Non-pigmented ciliary epithelial cell (primary cell): ENCODE measurements around the gene CTR9.

Experiments used
- DNase-seq: peaks from one replicate; pipeline ENCODE4 v3.0.0-alpha.2; 2010; ENCODE audit warnings: low read depth

Gene CTR9

DNA sequence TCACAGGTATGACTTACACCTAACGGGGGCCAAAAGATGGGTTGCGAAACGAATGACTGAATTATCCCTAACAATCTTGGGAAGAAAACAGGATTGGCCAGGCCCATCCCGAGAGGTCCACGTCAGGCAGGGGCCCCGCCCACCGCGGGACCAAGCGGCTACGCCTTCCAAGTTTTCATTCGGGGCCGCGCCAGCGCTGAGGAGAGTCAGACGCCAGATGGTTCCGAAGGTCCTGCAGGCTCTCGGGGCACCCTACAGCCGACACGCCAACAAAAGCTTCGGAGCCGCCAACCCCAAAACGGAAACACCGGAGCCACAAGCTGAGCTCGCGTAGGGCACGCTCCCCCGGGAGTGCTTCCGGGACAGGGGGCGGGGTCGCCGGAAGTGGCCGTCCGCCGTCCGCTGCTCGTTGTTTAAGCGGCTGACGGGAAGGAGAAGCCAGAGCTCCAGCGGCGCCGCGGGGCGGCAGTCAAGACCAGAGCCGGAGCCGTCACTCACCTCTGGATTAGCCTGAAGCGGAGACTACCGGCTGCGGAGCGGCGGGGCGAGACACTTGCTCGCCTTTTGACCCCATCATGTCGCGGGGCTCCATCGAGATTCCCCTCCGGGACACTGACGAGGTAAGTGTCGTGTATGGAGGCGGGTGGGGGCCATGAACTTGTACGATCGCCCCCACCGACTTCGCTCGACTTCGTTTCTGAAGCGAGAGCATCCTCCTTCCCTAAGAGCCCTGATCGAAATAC is at the start of gene CTR9:
Gene CTR9 (plus strand): TSS at position 409 of the 743 bp plus-strand sequence. CDS start 167 bp downstream, at position 576.
- DNase-seq, result no peak

DNA sequence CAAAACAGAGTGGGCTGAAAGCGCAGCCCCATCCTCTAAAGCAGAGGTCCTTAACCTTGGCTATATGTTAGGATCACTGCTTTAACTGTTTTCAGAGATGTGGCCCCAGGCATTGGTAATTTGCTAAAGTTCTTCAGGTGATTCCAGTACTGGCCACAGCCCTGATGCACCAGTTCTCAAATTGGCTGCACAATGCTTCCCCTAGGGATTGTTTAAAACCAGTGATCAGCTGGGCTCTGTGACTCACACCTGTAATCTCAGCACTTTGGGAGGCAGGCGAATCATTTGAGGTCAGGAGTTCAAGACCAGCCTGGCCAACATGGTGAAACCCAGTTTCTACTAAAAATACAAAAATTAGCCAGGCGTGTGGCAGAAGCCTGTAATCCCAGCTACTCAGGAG is 49.1 kb upstream of the CTR9 start:
- DNase-seq, result no peak

DNA sequence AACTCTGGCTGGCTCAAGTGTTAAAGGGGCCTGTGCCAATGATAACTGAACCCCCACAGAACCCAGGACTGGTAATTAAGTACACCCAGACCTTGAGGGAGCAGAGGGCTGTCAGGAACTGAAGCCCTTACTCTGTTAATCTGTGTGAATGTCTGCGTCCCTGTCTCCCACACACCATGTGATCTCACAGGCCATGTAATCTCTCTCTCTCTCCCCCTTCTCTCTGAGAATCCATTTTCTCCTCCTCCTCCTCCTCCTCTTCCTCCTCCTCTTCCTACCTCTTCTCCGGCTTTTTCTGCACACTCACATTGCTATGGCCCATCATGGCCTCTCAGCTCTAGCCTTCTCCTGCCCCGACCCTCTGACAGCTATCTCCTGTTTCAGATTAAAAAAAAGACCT is 42.9 kb upstream of the CTR9 start:
- DNase-seq, result no peak

DNA sequence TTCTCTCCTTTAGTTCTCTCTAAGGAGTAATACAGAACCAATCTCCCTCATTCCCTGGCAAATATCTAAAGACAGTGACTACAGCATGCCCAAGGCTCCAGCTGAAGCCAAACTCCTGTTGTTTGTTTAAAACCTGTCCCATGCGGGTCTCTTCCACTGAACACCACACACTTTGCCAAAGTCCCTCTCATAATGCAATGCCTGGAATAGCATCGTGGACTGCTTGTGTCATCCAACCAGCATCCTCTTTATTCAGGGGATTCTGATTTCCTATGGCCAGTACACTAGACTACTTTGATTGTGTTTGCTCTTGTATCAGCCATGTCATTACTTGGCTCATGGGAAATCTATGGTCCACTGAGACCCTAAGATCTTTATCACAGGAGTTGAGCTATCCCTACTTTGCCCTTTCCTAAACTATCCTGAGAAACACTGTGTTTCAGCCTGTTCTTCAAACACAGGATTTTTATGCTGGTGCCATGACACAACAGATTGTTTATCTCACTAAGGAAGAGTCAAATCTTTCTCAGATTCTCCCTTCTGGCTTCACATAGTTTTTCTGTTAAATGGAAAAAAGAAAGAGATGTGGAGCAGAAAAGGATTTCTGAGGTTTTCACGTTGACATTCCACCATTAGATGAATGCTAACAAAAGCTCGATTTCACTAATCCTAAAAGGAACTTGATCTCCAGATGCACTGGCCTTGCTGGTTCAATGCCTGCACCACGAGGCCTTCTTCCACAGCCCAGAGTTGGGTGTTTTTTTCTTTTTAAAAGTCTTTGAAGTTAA is 41.6 kb upstream of the CTR9 start:
- DNase-seq, result no peak

DNA sequence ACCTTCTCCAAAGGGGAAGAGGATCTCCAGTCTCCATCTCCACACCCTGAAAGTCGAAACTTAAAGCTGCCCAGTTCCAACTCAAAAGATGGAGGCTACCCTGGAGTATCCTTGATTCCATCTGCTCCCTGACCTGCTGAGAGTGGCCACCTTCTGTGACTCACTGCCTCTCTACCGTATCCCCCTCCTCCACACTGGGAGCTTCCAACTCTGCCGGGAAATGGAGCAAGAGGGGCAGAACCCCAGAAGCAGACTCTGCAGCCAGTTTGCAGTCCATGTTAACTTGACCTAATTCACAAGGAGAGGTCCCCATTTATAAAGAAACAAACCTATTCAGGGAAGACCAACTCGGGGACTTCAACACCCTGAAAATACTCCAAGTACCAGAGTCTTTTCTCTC is 35.5 kb upstream of the CTR9 start:
- DNase-seq, result no peak

DNA sequence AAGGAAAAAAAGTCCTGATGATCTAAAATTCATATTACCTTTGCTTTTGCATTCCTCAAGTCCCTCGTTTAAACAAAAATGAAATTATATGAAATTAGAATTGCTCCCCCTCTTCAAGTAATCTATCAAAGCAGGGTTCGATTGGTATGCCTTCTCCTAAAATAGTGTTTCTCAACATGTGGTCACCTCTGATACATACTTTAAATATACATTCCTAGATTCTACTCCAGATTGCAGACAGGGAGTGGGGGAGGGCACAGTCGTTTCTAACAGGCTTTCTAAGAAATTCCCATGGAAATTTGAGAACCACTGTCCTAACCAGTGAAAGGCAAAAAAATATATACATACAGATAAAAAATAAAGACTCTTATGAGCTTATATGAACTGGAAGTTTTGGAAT is 34.9 kb upstream of the CTR9 start:
- DNase-seq, result no peak

DNA sequence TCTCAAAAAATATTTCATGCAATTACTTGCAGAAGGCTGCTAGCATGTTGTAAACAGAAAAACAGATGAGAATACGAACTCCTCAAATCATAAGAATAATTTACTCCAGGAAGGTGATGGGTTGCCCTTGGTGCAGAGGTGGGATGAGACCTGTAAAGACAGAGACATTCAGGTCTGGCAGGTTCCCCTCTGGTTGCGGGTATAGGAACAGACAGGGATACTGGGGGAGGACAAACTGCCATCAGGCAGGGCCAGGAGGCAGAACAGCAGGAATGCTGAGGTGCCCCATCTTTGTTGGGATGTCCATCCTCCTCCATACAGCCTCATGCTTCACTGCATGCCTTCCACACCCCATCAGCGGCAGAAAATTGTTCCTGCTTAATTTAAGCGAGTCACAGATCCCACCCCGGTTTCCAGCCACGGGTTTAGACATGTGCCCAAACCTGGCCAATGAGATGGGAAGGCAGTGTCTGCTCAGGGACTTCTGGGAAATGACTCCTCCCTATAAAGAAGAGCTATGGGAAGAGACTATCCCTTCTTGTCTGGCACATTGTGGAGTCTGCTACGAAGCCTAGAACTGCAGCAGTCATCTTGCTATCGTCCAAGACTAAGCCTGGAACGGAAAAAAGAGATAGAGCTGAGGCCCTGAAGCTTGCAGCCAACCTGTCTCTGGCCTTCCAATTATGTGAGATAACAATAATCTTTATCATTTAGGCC is 34.3 kb upstream of the CTR9 start:
- no peak for DNase-seq

DNA sequence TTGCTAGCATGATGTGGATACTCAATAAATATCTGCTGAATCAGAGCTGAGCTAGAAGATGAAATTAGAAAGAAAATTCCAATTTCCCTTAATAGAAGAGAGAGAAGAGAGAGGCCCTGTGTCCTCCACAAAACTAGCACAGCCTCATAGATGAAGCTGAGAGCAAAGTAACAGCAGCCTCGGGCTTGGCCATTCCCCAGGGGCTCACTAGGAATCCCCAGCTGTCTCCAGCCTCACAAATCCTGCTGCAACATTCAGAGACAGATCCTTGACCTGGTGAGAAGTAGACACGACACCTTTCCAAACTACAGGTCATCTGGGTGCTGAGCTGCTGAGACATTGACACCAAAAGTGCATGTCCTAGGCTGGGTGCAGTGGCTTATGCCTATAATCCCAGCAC is 31.4 kb upstream of the CTR9 start:
- DNase-seq, result no peak

DNA sequence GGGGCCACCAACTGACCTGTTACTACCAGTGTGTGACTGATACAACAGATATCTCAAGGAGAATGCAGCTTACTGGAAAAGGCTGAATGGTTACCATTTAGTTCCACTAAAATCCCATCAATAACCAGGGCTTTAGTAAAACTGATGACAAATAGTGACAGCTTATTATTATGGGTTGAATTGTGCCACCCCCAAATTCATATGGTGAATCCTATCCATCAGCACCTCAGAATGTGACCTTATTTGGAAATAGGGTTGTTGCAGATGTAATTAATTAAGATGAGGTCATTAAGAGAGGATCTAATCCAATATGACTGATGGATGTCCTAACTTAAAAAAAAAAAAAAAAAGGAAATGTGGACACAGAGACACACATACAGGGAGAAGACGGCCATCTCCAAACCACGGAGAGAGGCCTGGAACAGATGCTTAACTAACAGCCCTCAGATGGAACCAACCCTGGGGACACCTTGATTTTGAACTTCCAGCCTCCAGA is 30.1 kb upstream of the CTR9 start:
- no peak for DNase-seq

DNA sequence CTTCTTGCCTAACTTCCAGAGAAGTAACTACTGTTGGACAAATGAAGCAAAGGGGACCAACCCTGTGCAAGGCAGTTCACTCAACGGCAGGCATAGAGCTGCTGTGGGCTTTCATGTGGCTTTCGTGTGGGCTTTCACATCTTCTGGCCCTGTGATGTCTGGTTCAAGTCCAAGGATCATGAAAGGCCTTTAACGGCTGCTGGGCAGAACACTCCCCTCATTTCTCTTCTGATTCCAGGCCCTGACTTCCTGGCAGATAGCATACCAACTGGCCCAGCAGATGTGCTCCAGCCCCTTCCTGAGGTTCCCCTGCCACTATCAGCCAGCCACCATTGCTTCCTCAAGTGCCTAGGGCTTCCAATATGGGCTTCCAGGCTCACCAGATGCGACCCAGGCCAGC is 28.7 kb upstream of the CTR9 start:
- no peak for DNase-seq

DNA sequence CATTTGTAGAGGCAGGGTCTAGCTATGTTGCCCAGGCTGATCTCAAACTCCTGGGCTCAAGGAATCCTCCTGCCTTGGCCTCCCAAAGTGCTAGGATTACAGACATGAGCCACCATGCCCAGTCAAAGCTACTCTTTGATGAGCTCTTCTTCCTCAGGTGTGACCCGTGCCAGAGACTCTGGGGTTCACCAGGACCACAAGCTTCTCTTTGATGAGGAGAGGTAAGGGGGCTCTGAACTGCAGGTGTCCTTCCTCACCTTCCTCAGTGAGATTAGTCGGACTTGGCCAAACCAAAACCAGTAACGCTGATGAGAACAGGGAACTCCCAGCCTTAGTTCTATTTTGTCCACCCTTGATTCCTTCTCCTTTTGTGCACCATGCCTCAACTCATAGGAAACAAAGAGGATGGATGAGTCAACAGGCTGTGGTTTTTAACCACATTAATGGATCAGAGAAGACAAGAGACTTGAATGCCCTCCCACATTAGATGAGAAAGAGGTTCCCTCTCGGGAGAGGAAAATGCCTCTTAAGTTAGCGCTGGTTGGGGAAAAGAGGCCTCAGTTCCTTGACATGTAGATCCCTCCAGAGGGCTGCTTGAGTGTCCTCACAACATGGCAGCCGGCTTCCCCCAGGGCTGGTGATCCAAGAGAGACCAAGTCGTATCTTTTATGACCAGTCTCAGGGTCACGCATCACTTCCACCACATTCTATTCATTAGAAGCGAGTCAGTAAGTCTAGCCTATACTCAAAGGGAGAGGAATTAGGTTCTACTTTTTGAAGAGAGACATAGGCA is 25.7 kb upstream of the CTR9 start:
- DNase-seq, result peak; percentile 89

DNA sequence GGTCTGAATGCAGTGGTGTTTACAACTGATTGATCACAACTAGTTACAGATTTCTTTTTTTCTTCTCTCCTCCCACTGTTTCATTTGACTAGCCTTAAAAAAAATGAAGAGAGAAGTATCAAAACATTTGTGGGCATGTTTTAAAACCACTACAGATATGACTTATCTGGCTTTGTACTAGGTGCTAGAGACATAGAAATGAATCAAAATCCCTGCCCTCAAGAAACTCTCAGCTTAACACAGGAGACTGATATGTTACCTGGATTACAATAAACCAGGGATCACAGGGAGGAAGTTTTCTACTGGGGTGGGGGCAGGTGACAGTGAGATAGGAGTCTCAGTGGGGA is 25.2 kb upstream of the CTR9 start:
- DNase-seq, result no peak

DNA sequence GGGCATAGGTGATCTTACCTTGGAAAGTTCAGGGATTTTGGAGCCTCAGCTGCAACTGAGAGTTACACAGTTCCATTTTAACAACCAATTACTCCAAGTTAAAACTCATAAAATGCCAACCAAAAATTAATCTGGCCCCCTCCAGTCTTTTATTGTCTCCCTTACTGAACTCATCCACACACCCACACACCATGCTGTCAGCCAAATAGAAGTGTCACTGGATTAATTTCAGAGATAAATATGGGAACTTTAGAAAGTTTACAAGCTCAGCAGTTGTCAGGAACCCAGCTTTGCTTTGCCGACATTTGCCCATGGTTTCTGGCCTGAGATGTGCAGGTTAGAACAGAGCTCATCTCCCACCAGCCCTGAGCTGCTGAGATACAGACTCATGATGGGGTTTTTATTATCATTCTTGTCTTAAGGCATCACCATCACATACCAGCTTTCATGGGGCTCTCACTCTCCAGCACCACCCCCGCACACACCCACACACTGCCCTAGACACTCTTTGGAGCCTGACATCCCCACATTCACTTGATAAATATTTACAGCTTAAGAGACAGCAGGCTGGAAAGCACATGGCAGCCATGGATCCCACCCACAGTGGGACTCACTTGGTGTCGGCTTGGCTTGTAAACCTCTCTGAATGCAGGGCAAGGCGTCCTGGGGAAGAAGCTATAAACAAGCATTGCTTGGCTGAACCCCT is 23.7 kb upstream of the CTR9 start:
- no peak for DNase-seq

DNA sequence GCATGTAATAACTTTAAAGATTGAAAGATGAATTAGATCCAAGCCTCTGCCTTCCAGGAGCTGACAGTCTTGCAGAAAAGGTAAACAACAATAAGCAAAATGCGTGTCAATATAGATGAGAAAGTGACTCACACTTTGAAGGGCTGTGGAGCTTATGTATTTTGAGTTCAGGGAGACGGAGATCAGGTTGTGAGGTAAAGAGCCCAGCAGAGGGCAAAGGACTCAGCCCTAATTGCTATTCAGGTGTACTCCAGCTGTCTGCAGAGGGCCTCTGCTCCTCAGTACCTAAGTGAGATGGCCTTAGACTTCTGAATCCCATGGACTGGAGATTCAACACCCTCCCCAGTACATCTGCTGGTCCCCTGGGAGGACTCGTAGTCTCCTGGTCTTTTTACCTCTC is 22.9 kb upstream of the CTR9 start:
- DNase-seq, result no peak

DNA sequence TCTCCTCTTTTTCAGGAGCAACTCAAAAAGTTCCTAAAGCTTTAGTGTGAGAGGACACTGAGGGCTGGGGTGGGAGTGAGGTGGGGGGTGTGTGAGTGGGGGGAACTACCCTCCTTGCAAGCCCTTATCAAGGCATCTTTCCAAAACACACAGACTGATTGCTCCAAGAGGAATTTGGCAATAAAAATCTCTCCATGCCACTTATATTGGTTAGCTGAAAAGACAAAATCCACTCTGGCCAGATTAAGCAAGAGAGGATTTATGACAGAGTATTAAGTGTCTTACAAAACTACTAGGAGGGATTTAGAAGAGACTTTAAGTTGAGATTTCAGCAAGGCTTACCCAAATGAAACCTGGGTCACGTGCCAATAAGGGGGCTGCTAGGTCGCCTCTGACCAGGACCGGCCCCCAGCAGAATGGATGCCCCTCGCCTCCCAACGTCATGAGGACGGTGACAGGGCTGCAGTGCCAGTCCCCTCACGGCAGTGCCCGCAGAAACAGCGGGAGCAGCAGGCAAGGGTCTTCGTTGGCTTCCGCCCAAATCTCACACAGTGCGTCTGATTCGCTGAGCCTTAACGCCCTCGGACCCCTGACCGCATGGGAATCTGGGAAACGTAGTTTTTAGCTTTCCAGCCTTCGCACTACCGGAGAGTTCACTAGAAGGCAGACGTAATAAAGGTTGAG is 22.1 kb upstream of the CTR9 start:
- no peak for DNase-seq

DNA sequence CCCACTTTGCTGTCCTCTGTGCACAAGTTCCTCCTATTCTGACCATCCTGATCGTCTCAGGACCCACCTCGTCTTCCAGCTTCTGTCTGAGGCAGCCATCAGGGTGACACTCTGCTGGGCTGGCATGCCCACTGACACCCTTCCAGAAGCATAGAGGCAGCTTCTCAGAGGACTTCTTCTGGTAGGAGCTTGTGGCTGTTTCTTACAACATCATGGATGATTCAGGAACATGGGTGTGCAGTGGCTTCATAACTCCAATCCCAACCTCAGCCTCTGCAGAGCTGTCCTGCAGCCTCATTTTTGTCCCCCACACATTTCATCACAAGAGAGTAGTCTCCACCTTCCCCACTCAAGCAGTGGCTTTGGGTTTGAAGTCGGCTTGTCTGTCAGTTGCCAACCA is 20.9 kb upstream of the CTR9 start:
- DNase-seq, result no peak

DNA sequence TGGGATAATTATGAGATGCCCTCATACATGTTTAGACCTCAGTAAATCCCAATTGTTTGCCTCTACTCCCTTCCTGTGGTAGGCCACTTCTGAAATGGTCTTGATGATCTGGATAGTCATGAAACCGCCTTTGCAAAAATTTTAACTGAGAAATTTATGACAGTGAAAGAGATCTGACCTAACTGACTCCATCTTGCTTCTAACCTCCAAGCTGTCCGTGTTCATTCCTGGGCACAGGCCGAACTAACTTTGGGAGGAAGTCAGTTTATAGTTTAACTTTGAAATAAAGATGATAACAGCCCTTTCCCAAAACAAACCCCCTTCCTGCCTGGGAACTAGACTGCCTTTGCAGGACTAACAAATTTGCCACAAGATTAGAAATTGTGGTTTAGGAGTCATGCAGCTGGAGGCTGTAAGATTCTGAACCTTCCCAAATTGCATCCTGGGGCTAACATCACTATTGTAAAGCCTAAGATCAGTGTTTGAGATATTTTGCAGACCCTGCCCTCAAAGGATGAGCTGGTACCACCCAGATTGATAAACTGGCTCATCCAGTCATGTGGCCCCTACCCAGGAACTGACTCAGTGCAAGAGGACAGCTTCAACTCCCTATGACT is 19.9 kb upstream of the CTR9 start:
- no peak for DNase-seq

DNA sequence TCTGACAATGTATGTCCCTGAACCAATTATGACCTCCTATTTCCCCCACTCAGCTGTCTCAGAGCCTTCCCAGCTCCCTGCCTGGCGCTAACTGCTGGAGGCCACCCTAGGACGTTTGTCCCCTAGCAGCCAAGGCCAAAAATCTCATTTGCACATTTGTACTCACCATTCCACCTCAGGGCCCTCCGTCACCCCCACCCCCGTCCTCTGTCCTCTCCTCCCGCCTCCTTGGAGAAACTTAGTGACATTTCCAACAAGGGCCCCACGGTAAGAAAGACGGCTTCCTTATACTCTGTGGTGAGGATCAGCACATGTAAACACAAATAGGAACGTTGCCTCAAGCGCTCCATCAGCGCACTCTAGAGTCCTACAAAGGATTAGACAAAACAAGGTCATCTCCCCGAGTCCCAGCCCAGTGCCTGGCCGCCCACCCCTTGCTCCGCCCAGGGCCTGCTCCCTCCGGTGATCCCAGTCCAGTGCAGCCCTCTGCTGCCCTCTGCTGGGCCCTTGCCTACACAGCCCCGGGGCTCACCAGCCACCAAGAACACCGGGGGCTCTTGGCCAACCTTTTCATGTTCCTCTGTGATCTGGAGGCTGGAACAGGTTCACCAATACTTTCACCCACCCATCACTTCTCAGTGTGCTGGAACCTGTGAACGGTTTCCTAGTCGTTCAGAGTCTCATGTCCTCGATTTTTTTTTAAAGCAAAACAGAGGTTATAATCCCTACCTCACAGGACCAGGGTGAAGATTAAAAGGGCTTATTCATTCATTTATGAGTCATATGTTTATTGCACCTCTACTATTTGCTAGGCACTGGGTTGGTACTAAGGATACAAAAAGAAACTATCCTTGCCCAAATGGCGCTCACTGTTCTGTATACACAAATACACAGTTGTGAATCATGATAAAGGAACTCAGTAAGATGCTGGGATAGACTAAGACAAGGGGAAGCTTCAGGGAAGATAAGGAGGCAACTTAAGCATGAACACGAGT is 15.3 kb upstream of the CTR9 start:
- peak; percentile 80 for DNase-seq
